Left lung (tissue), 10 donors: ENCODE measurements around the gene MROH9. TPM values are rescaled to one million over a fixed set of nuclear protein-coding genes. Genes with fewer than 3 reads are reported as not detected.

Experiments used
- ATAC-seq: fragments of 200-7000 bp; cut with Tn5 transposase; one replicate; pipeline ENCODE4 v1.9.1; 2020; ENCODE audit warnings: moderate library complexity
- DNase-seq, 4 donors: peaks; one replicate each; pipeline ENCODE4 v3.0.0-alpha.2; 2013 to 2020
- H3K27ac ChIP-seq, 2 donors: fragments of 200-600 bp; sonication (generic) in 1 of 2; one replicate each; pipeline versions ENCODE4 v1.5.0 to v1.8.0; 2020 to 2021
- H3K27me3 ChIP-seq, 2 donors: fragments of 200-600 bp; sonication (generic) in 1 of 2; one replicate each; pipeline versions ENCODE4 v1.5.0 to v1.8.0; 2020 to 2021
- H3K36me3 ChIP-seq, 2 donors: fragments of 200-600 bp; sonication (generic) in 1 of 2; one replicate each; pipeline versions ENCODE4 v1.5.0 to v1.8.0; 2020 to 2021
- H3K4me1 ChIP-seq, 2 donors: fragments of 200-600 bp; one replicate each; pipeline ENCODE4 v1.8.0; 2021
- H3K4me3 ChIP-seq, 2 donors: fragments of 200-600 bp; sonication (generic) in 1 of 2; one replicate each; pipeline versions ENCODE4 v1.5.0 to v1.8.0; 2020 to 2021; ENCODE audit warnings: mild to moderate bottlenecking in 1 of 2
- H3K9me3 ChIP-seq, 2 donors: fragments of 200-600 bp; sonication (generic) in 1 of 2; one replicate each; pipeline versions ENCODE4 v1.5.0 to v1.8.0; 2020 to 2021
- CTCF ChIP-seq, 2 donors: fragments of 200-600 bp; sonication (generic) in 1 of 2; IDR thresholded peaks; one replicate each; pipeline versions ENCODE4 v1.5.0 to v1.8.0; 2021; ENCODE audit warnings: antibody characterized with exemption in 2 of 2
- intact Hi-C, 2 donors: fragments of 100-400 bp; cut with DNase I; formaldehyde crosslinking; loops; one replicate each; pipeline versions ENCODE4 v1.11.2 to v1.14.2; 2022
- polyA plus RNA-seq, 6 donors: library from polyadenylated mRNA; unstranded; fragments of 120-200 nt; gene quantifications; one replicate each; pipeline ENCODE4 v1.2.1, GENCODE V29; 2013; ENCODE audit not compliant: insufficient read length in 6 of 6
- total RNA-seq, 2 donors: library from RNA; stranded (reverse); fragmentation: NEBNext Ultra II Directional; extraction: Animal tissue kit (Norgen Biotek cat#: 25700); gene quantifications; one replicate each; pipeline ENCODE4 v1.2.1, GENCODE V29; 2021
- donor health status: DM: no; HTN: yes; CAD: no.
- donor health status: DM: no; HTN: no; CAD: no.

The MROH9 gene
- total and polyA plus RNA-seq, 8 donors, result 0.08 to 1.6 (median 0.84) TPM; not detected in 1

GRCh38 chr1:170987424-170987823 is 52.1 kb downstream of the MROH9 start:
- no peaks in the 10 kb centered on the region for H3K36me3 ChIP-seq
- H3K27ac ChIP-seq, result no peak overlapping the region
- no peak overlapping the region for H3K4me3 ChIP-seq
- no peaks in the 10 kb centered on the region for H3K27me3 ChIP-seq
- H3K4me1 ChIP-seq, result no peaks in the 10 kb centered on the region
- ATAC-seq (no peak), DNase-seq (no peak)
- intact Hi-C loops, result no loop called here
- no peaks in the 10 kb centered on the region for H3K9me3 ChIP-seq
- no peak for TF ChIP-seq CTCF (IDR thresholded peaks at IDR 0.05)

- no peaks in the 10 kb centered on the region for H3K4me1 ChIP-seq
- DNase-seq, result no peak
- H3K27ac ChIP-seq, result no peak overlapping the region
- no peaks in the 10 kb centered on the region for H3K27me3 ChIP-seq
- H3K36me3 ChIP-seq, result no peaks in the 10 kb centered on the region
- H3K4me3 ChIP-seq, result no peak overlapping the region
- no peak for TF ChIP-seq CTCF (IDR thresholded peaks at IDR 0.05)
- ATAC-seq, result no peak
- H3K9me3 ChIP-seq, result no peaks in the 10 kb centered on the region
- intact Hi-C loops, result no loop called here
Measured at GRCh38 chr1:170993151-170993550, 57.8 kb downstream of the MROH9 start.

GRCh38 chr1:170993717-170994116 is 58.4 kb downstream of the MROH9 start:
- no peaks in the 10 kb centered on the region for H3K9me3 ChIP-seq
- intact Hi-C loops, result no loop called here
- H3K4me1 ChIP-seq, result no peaks in the 10 kb centered on the region
- TF ChIP-seq CTCF (IDR thresholded peaks at IDR 0.05), result no peak
- H3K36me3 ChIP-seq, result no peaks in the 10 kb centered on the region
- no peaks in the 10 kb centered on the region for H3K27me3 ChIP-seq
- DNase-seq (no peak), ATAC-seq (no peak)
- no peak overlapping the region for H3K4me3 ChIP-seq
- no peak overlapping the region for H3K27ac ChIP-seq

GRCh38 chr1:171014880-171015279 is 79.5 kb downstream of the MROH9 start:
- Histone ChIP-seq H3K36me3 (no peaks in the 10 kb centered on the region), H3K4me1 (no peaks in the 10 kb centered on the region), H3K27me3 (no peaks in the 10 kb centered on the region), H3K4me3 (no peak overlapping the region), H3K27ac (no peak overlapping the region), H3K9me3 (peaks cover 0 to 3% of the 10 kb centered on the region in 2 donors)
- ATAC-seq (no peak), DNase-seq (no peak)
- no peak for TF ChIP-seq CTCF (IDR thresholded peaks at IDR 0.05)
- intact Hi-C loops, result no loop called here

- H3K27ac ChIP-seq, result no peak overlapping the region
- no peaks in the 10 kb centered on the region for H3K36me3 ChIP-seq
- ATAC-seq, result no peak
- H3K4me3 ChIP-seq, result no peak overlapping the region
- DNase-seq, result no peak
- peaks cover 0 to 6% of the 10 kb centered on the region in 2 donors for H3K9me3 ChIP-seq
- no peaks in the 10 kb centered on the region for H3K27me3 ChIP-seq
- H3K4me1 ChIP-seq, result no peaks in the 10 kb centered on the region
- no peak for TF ChIP-seq CTCF (IDR thresholded peaks at IDR 0.05)
- intact Hi-C loops, result no loop called here
Measured at GRCh38 chr1:171017426-171017825, 82.1 kb downstream of the MROH9 start.
